ENCODE results near the gene CHRNE. TPM values are rescaled to one million over a fixed set of nuclear protein-coding genes. Genes with fewer than 3 reads are reported as not detected.

CHRNE gene
- total RNA-seq, 1 donor: 2.2 TPM

DNA sequence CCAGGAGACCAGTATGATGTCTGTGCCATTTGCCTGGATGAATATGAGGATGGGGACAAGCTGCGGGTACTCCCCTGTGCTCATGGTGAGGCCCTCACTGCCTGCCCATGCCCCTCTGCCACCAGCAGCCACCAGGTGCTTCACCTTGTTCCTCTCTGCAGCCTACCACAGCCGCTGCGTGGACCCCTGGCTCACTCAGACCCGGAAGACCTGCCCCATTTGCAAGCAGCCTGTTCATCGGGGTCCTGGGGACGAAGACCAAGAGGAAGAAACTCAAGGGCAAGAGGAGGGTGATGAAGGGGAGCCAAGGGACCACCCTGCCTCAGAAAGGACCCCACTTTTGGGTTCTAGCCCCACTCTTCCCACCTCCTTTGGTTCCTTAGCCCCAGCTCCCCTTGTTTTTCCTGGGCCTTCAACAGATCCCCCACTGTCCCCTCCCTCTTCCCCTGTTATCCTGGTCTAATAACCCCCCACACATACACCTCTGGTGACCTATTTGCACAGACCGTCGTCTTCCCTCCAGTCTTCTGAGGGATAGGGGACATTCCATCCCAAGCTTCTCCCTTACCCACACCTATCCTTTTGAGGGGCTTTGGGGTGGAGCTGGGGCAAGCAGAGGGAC is 41.8 kb upstream of the CHRNE start:
- no peaks in the 10 kb centered on the region for H3K9me3 ChIP-seq (ENCODE audit: low read depth, low read length)
- peak overlapping the region; percentile 99 for H3K4me3 ChIP-seq (ENCODE audit: low read length)
- no peaks in the 10 kb centered on the region for H3K27me3 ChIP-seq (ENCODE audit: insufficient read depth, low read length)
- H3K4me1 ChIP-seq (ENCODE audit: insufficient read depth, low read length): peaks cover 63% of the 10 kb centered on the region

DNA sequence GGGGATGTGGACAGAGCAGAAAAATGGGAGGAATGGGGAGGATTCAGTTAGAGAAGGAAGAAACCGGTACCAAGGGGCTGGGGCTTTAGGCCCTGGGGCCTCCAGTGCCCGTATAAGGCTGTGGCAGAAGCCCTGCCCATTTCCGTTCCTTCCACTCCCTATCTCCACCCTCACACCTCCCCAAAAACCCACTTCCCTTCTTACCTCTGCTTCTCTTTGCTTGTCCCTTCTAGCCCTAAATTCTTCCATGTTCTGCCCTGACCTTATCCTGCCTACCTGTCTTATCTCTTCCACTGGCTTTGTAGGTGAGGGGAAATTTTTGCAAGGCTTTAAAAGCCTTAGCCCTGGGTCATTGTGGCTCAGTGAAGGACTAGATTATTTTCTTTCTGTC is 41.3 kb upstream of the CHRNE start:
- H3K4me3 ChIP-seq (ENCODE audit: low read length): peak overlapping the region; percentile 99
- H3K27me3 ChIP-seq (ENCODE audit: insufficient read depth, low read length): no peaks in the 10 kb centered on the region
- H3K4me1 ChIP-seq (ENCODE audit: insufficient read depth, low read length): peaks cover 67% of the 10 kb centered on the region
- no peaks in the 10 kb centered on the region for H3K9me3 ChIP-seq (ENCODE audit: low read depth, low read length)

DNA sequence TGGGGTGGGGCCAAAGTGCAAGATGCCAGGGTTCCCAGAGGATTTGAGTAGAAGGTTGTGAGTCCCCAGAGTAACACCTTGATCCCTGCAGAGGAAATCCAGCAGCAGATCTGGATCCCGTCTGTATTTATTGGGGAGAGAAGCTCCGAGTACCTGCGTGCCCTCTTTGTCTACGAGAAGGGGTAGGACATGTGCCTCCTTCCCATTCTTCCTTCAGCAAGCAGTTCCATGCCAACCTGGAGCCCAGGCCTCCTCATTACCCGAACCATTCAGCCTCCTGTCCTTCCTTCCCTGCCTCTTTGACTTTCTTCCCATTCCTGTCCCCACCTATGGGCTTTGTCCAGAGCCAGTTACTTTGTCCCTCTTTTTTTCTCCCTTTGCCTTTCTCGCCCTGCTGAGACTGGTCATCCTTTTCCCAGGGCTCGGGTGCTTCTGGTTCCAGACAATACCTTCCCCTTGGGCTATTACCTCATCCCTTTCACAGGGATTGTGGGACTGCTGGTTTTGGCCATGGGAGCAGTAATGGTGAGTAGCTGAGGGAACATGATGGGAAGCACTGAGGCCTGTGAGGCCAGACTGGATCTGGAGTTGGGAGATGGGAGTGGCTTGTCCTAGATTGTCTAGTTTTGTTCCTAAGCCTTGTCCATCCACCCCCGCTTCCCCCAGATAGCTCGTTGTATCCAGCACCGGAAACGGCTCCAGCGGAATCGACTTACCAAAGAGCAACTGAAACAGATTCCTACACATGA is 40.0 kb upstream of the CHRNE start:
- peaks cover 79% of the 10 kb centered on the region for H3K4me1 ChIP-seq (ENCODE audit: insufficient read depth, low read length)
- no peaks in the 10 kb centered on the region for H3K27me3 ChIP-seq (ENCODE audit: insufficient read depth, low read length)
- H3K4me3 ChIP-seq (ENCODE audit: low read length): no peak overlapping the region

DNA sequence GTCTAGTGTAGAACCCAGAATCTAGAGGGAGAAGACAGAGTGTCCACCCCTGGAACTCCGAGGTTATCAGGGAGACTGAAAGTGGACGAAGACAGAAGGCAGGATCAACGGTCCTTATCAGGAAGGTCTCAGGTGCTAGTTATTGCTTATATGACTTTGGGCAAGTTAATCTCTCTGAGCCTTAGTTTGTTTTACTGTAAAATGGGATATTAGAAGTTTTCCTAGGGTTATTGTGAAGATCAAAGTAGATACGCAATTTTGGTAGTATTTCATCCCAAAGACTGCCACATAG is 38.4 kb upstream of the CHRNE start:
- peaks cover 71% of the 10 kb centered on the region for H3K4me1 ChIP-seq (ENCODE audit: insufficient read depth, low read length)
- H3K4me3 ChIP-seq (ENCODE audit: low read length): peak overlapping the region; percentile 98
- no peaks in the 10 kb centered on the region for H3K9me3 ChIP-seq (ENCODE audit: low read depth, low read length)
- H3K27me3 ChIP-seq (ENCODE audit: insufficient read depth, low read length): no peaks in the 10 kb centered on the region

More for the DNA sequence above, 40.0 kb upstream of the CHRNE start:
- H3K9me3 ChIP-seq (ENCODE audit: low read depth, low read length): no peaks in the 10 kb centered on the region

DNA sequence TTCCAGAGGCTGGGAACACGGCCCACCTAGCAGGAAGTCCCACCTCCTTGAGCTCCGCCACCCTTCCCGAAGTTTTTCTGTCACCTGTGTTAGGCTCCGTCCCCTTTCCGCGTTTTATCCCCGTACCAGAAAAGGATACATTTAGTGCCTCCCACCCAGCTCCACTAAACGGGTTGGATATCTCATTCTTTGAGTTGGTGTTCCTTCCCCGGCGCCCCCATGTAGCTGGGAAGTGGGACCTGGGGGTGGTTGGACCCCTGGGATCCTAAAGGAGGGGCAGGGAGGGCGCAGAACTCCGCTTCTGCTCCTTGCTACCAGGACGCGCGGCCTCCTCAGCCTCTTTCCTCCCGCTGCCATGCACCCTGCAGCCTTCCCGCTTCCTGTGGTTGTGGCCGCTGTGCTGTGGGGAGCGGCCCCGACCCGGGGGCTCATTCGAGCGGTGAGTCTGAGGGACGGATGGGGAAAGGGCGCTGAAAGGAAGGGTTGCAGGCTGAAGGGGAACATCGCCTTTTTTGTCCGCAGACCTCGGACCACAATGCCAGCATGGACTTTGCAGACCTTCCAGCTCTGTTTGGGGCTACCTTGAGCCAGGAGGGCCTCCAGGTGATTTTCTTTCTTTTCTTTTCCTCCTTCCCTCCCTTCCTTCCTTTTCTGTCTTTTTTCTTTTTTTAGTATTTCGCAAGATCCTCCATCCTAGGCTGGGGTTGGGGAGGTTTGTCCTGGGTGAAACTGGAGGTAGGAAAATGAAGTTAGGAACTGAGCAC is 37.8 kb upstream of the CHRNE start:
- Histone ChIP-seq H3K4me1 (ENCODE audit: insufficient read depth, low read length) (peaks cover 66% of the 10 kb centered on the region), H3K4me3 (ENCODE audit: low read length) (peak overlapping the region; percentile 98), H3K9me3 (ENCODE audit: low read depth, low read length) (no peaks in the 10 kb centered on the region), H3K27me3 (ENCODE audit: insufficient read depth, low read length) (no peaks in the 10 kb centered on the region)

DNA sequence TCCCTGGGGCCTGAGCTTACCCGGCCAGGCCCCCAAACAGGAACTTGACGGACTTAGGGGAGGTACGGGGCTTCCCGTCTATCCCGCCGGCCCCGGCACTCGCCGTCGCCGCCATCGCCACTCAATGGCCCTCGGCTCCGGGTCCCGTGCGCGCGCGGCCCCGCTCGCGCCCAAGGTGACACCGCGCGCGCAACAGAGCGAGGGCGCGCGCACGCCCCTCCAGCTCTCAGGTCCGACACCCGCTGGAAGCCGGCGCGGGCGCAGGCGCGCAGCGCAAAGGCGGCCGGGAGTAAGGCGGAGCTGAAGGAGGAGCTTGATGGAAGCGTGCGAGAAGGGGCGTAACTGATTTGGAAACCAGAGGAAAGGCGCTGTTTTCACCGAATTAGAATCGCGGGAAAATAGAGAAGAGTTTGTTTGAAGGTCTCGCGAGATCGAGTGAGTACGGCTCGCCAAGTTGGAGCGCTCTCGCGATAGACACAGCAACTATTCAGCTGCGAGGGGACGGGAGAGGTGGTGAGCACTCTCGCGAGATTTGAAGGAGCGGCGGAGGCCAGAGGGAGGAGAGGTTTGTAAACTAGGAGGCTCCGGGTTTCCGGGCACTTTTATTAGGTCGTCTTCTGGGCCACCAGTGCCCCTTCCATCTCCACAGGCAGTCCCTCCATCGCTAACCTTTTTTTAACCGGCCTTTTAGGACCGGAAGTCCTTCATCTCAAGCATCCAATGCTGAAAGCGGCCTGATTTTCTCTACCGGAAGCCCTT is 37.1 kb upstream of the CHRNE start, which contains the start of the genes RNF167 and SLC25A11:
Gene RNF167, plus strand, starts transcription at position 473 of the 759 bp plus-strand sequence. CDS start 642 bp downstream, outside the sequence.
Gene SLC25A11, minus strand, starts transcription at position 251 of the 759 bp plus-strand sequence. Its CDS starts 136 bp downstream, at position 115.
- Histone ChIP-seq H3K27me3 (ENCODE audit: insufficient read depth, low read length) (no peaks in the 10 kb centered on the region), H3K4me3 (ENCODE audit: low read length) (peak within 1 kb of the TSS; percentile 98), H3K9me3 (ENCODE audit: low read depth, low read length) (no peaks in the 10 kb centered on the region), H3K4me1 (ENCODE audit: insufficient read depth, low read length) (peaks cover 58% of the 10 kb centered on the region)

DNA sequence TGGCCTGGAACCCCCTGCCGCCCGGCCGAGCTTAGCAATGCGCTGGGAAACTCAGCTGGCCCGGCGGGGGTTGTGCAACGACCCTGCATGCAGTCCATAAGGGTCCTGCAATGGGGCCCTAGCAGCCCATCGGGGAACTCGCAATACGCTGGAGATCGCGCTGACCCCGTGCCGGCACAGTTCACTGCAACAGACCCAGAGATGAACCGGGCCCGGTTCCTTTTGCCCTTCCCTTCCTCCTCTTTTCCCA is 36.6 kb upstream of the CHRNE start:
- Histone ChIP-seq H3K4me1 (ENCODE audit: insufficient read depth, low read length) (peaks cover 57% of the 10 kb centered on the region), H3K9me3 (ENCODE audit: low read depth, low read length) (no peaks in the 10 kb centered on the region), H3K27me3 (ENCODE audit: insufficient read depth, low read length) (no peaks in the 10 kb centered on the region), H3K4me3 (ENCODE audit: low read length) (peak overlapping the region; percentile 98)

DNA sequence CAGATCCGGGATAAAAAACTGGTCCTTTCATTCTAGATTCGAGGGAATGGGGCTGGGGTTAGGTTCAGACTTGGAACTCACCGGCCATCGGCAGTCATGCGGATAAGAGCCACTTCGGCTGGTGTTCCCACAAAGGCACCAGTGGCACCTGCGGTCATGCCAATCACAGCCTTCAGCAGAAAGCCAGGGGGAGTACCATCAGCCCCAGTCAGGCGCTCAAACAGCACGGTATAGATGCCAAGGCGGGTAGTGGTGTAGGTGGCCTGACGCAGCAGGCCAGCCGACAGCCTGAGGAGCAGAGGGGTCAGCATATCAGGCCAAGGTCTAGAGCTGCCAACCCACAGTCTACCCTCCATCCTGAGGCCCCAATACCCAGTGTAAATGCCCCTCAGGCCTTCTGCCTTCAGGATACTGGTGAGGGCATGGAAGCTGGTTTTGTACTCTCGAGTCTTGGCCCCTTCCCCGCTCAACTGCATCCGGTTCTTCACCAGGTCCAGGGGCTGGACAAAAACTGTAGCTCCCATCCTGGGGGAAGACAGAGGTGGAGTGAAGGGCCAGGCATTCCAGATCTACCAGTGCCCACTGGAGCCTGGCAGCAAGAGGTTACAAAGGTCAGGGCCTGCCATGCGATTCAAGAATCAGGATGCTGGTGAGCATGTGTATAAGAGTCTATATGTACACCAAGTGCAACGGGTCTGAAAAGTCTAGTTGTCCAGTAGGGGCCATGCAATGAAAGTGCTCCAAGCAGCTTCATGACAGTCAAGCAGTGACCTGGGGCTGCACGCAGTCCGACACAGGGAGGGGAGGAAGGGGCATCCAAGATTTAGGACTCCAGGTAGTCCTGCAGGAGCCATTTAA is 36.0 kb upstream of the CHRNE start:
- Histone ChIP-seq H3K4me1 (ENCODE audit: insufficient read depth, low read length) (peaks cover 57% of the 10 kb centered on the region), H3K9me3 (ENCODE audit: low read depth, low read length) (no peaks in the 10 kb centered on the region), H3K4me3 (ENCODE audit: low read length) (peak overlapping the region; percentile 98), H3K27me3 (ENCODE audit: insufficient read depth, low read length) (no peaks in the 10 kb centered on the region)

DNA sequence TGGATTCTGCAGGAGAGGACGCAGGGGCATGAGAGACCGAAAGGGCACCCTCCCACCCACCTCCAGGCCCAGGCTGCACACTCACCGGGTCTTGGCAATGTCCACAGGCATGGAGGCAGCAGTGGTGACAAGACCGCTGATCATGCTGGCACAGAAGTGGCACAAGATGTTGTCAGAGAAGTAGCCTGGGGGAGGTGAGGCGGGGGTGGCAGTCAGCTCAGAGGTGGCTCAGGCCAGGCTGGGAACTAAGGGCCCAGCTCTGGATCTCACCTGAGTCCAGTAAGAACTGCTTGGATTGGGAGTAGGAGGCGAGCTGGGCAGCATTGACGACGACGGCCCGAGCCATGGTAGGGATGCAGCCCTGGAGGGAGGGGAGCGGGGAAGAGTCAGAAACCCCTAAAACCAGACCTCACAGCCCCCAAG is 35.2 kb upstream of the CHRNE start:
- no peak overlapping the region for H3K4me3 ChIP-seq (ENCODE audit: low read length)
- H3K4me1 ChIP-seq (ENCODE audit: insufficient read depth, low read length): peaks cover 50% of the 10 kb centered on the region
- H3K27me3 ChIP-seq (ENCODE audit: insufficient read depth, low read length): no peaks in the 10 kb centered on the region
- H3K9me3 ChIP-seq (ENCODE audit: low read depth, low read length): no peaks in the 10 kb centered on the region

DNA sequence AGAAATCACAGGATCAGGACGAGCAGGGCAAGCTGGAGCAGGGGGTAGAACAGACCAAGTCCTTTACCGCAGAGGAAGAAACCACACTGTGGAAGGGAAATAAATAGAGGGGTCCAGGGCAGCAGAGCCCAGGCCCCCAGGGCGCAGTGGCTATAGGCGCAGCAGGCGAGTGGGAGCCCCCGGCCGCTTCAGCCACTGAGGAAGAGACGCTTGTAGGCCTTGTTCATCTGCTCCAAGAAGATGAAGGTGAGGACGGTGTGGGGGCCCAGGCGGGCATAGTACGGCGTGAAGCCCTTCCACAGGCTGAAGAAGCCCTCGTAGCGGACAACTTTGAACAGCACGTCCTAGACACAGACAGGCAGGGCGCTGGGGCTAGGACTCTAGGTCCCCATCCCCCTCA is 34.7 kb upstream of the CHRNE start:
- Histone ChIP-seq H3K9me3 (ENCODE audit: low read depth, low read length) (no peaks in the 10 kb centered on the region), H3K4me3 (ENCODE audit: low read length) (no peak overlapping the region), H3K27me3 (ENCODE audit: insufficient read depth, low read length) (no peaks in the 10 kb centered on the region), H3K4me1 (ENCODE audit: insufficient read depth, low read length) (peaks cover 45% of the 10 kb centered on the region)

DNA sequence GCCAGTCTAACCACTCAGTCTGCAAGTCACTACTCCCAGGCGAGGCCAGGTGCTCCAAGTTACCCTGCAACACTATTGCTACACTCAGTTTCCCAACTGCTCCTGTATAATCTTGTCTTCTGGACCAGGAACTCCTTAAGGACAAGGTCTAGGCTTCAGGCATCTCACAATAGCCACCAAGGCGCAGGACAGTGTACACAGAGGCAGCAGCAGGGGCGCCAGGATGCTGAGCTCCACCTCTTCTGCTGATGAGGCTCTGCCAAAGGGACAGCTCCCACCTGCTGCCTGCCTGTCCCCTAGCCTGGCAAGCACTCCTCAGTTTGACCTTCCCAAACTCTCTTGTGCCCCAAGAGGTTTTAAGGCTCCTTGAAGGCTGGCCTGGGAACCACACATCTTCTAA is 33.5 kb upstream of the CHRNE start:
- Histone ChIP-seq H3K4me1 (ENCODE audit: insufficient read depth, low read length) (peaks cover 38% of the 10 kb centered on the region), H3K4me3 (ENCODE audit: low read length) (no peak overlapping the region), H3K27me3 (ENCODE audit: insufficient read depth, low read length) (no peaks in the 10 kb centered on the region)

DNA sequence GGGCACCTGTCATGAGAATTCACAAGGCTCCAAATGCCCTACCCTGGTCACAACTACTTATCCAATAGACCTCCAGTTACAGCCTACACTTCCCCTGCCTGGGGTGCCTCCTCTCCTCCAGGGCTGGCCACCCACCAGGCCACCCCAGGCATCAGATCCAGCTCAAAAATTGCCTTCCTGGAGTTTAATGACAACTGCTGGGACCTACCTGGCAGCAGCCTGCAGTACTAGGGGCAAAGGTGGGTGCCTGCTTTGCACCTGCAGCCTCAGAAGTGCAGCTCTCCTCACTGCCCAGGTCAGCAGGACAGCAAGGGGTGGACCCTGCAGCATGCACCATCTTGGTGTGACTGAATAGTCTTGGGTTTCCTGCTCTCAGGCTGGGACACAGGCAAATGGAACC is 32.8 kb upstream of the CHRNE start:
- H3K27me3 ChIP-seq (ENCODE audit: insufficient read depth, low read length): no peaks in the 10 kb centered on the region
- no peaks in the 10 kb centered on the region for H3K9me3 ChIP-seq (ENCODE audit: low read depth, low read length)
- no peak overlapping the region for H3K4me3 ChIP-seq (ENCODE audit: low read length)
- peaks cover 31% of the 10 kb centered on the region for H3K4me1 ChIP-seq (ENCODE audit: insufficient read depth, low read length)

More for the DNA sequence above, 33.5 kb upstream of the CHRNE start:
- H3K9me3 ChIP-seq (ENCODE audit: low read depth, low read length): no peaks in the 10 kb centered on the region

DNA sequence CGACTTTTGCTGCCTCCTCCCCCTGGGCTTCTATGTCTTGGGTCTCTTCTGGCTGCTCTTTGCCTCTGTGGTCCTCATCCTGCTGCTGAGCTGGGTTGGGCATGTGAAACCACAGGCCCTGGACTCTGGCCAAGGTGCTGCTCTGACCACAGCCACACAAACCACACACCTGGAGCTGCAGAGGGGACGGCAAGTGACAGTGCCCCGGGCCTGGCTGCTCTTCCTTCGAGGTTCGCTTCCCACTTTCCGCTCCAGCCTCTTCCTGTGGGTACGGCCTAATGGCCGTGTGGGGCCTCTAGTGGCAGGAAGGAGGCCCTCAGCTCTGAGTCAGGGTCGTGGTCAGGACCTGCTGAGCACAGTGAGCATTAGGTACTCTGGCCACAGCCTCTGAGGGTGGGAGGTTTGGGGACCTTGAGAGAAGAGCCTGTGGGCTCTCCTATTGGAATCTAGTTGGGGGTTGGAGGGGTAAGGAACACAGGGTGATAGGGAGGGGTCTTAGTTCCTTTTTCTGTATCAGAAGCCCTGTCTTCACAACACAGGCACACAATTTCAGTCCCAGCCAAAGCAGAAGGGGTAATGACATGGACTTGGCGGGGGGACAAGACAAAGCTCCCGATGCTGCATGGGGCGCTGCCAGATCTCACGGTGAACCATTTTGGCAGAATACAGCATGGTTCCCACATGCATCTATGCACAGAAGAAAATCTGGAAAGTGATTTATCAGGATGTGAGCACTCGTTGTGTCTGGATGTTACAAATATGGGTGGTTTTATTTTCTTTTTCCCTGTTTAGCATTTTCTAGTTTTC is 31.5 kb upstream of the CHRNE start:
- H3K9me3 ChIP-seq (ENCODE audit: low read depth, low read length): no peaks in the 10 kb centered on the region
- H3K4me1 ChIP-seq (ENCODE audit: insufficient read depth, low read length): peaks cover 30% of the 10 kb centered on the region
- H3K4me3 ChIP-seq (ENCODE audit: low read length): no peak overlapping the region
- H3K27me3 ChIP-seq (ENCODE audit: insufficient read depth, low read length): no peaks in the 10 kb centered on the region

DNA sequence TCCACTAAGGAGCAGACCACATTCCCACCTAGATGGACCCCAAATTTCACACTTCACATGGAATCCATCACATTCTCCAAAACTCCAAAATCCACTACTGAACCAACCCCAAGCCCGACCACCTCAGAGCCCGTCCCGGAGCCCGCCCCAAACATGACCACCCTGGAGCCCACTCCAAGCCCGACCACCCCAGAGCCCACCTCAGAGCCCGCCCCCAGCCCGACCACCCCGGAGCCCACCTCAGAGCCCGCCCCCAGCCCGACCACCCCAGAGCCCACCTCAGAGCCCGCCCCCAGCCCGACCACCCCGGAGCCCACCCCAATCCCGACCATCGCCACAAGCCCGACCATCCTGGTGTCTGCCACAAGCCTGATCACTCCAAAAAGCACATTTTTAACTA is 30.7 kb upstream of the CHRNE start:
- Histone ChIP-seq H3K4me3 (ENCODE audit: low read length) (no peak overlapping the region), H3K27me3 (ENCODE audit: insufficient read depth, low read length) (no peaks in the 10 kb centered on the region)

More for the DNA sequence above, 30.7 kb upstream of the CHRNE start:
- Histone ChIP-seq H3K9me3 (ENCODE audit: low read depth, low read length) (no peaks in the 10 kb centered on the region), H3K4me1 (ENCODE audit: insufficient read depth, low read length) (peaks cover 22% of the 10 kb centered on the region)

Data from mononuclear cell (primary cell).